ENCODE measurements around the gene TBC1D22B. TPM values are rescaled to one million over a fixed set of nuclear protein-coding genes. Genes with fewer than 3 reads are reported as not detected.

Gene TBC1D22B
- total RNA-seq, 1 experiment from 2014 or later, result 12.9 TPM

DNA sequence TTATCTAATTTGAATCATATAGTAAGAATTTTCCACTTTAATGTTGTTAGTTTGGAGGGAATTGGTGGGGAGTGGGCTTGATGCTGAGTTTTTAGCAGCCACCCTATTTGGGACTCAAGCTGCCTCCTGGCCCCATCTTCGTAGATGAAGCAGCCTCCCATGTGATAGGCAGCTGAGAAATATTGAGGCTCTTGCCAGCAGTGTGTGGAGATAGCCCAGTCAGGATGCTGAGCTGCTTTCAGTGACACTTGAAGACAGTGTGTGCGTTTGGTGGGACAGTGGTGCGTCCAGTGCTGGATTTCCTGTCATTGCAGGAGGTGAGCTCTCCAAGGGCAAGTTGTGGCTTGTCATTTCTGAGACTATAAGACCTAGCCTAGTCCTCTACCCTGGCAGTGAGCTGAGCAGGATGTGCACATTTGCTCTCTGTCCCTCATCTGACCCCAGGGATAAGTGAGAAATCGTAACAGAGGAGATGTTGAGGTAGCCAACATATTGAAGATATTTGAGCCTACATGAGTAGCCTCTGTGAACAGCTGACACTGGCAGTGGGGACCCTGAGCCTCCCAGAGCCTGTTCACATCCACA, 48.4 kb downstream of the TBC1D22B start:
- Histone ChIP-seq H2AK5ac (ENCODE audit: insufficient read length, low read length) (no peak overlapping the region), H3K18ac (ENCODE audit: insufficient read length, low read depth, low read length) (no peak overlapping the region), H3K56ac (ENCODE audit: insufficient read length, low read depth, low read length) (no peak overlapping the region), H3K27me3 (ENCODE audit: insufficient read depth, low read length) (no peaks in the 10 kb centered on the region), H2BK5ac (ENCODE audit: insufficient read length, low read length) (no peak overlapping the region), H3K4me2 (ENCODE audit: insufficient read depth, insufficient read length, low read length) (no peak overlapping the region), H3K23me2 (ENCODE audit: insufficient read length, low read depth, low read length, poor library complexity, severe bottlenecking) (no peaks in the 10 kb centered on the region), H3K79me1 (ENCODE audit: insufficient read depth, low read depth, low read length, poor library complexity, severe bottlenecking) (no peaks in the 10 kb centered on the region), H3K79me2 (ENCODE audit: insufficient read depth, low read length) (no peaks in the 10 kb centered on the region), H3K23ac (ENCODE audit: insufficient read length, low read depth, low read length) (no peak overlapping the region), H2BK12ac (ENCODE audit: insufficient read length, low read depth, low read length) (no peak overlapping the region), H3K9me3 (ENCODE audit: control insufficient read depth, low read depth, low read length) (no peaks in the 10 kb centered on the region), H4K91ac (ENCODE audit: insufficient read length, low read depth, low read length) (no peak overlapping the region), H3K27ac (ENCODE audit: insufficient read length, low read depth, low read length) (no peak overlapping the region), H4K8ac (replicated peaks; ENCODE audit: insufficient read length, low read depth, low read length) (no peak overlapping the region), H2BK20ac (ENCODE audit: low read depth, low read length, poor library complexity, severe bottlenecking) (no peak overlapping the region), H3K9ac (ENCODE audit: extremely low read depth, insufficient read length, low read length) (no peak overlapping the region), H3K14ac (ENCODE audit: insufficient read depth, low read length) (no peak overlapping the region; the same call in 1 of the 2 replicates), H2BK120ac (ENCODE audit: low read depth, low read length, poor library complexity, severe bottlenecking) (no peak overlapping the region), H2AFZ (ENCODE audit: low read length) (no peak overlapping the region), H2BK15ac (ENCODE audit: low read depth, low read length) (no peak overlapping the region), H3T11ph (ENCODE audit: low read length) (no peak overlapping the region), H4K20me1 (ENCODE audit: control insufficient read depth, insufficient read depth, insufficient read length) (no peaks in the 10 kb centered on the region), H3K4me1 (ENCODE audit: insufficient read depth, low read length) (no peaks in the 10 kb centered on the region), H3K4ac (ENCODE audit: low read depth, low read length) (no peak overlapping the region), H4K5ac (ENCODE audit: insufficient read length, low read depth, low read length) (no peak overlapping the region)
- no peaks in the 10 kb centered on the region for H3K27me3 Mint-ChIP-seq (ENCODE audit: low read depth)
- TF ChIP-seq, protein P1, sequence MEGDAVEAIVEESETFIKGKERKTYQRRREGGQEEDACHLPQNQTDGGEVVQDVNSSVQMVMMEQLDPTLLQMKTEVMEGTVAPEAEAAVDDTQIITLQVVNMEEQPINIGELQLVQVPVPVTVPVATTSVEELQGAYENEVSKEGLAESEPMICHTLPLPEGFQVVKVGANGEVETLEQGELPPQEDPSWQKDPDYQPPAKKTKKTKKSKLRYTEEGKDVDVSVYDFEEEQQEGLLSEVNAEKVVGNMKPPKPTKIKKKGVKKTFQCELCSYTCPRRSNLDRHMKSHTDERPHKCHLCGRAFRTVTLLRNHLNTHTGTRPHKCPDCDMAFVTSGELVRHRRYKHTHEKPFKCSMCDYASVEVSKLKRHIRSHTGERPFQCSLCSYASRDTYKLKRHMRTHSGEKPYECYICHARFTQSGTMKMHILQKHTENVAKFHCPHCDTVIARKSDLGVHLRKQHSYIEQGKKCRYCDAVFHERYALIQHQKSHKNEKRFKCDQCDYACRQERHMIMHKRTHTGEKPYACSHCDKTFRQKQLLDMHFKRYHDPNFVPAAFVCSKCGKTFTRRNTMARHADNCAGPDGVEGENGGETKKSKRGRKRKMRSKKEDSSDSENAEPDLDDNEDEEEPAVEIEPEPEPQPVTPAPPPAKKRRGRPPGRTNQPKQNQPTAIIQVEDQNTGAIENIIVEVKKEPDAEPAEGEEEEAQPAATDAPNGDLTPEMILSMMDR (conservative IDR thresholded peaks at IDR 0.05), result no peak
- H3K4me1 Mint-ChIP-seq, result no peaks in the 10 kb centered on the region
- no peak overlapping the region for H3K4me3 Mint-ChIP-seq
- peaks cover 1 to 27% (median 12%) of the 10 kb centered on the region in 3 experiments; a peak in 4 of 7 replicates for H3K36me3 Mint-ChIP-seq (ENCODE audit: insufficient read depth in 1 of 3, low read depth in 3 of 3)
- no CpG with 5 or more reads among the region's 4 CpGs for WGBS (ENCODE audit: extremely low coverage, insufficient read length, low lambda C conversion rate)
- no peaks in the 10 kb centered on the region; a peak in 1 of 5 replicates for H3K9me3 Mint-ChIP-seq
- H3K27ac Mint-ChIP-seq, result peak overlapping the region in 1 of 3 experiments; percentile 85; a peak in 2 of 7 replicates
- no peak for DNase-seq
